Stimulated activated CD4-positive, alpha-beta T cell treated with anti-CD3 and anti-CD28 coated beads, Interleukin-4, amount 100 ng/mL, for 24 hours (primary cell): ENCODE measurements around the gene CACNA2D3.

Source experiments
- DNase-seq: peaks from one replicate; pipeline ENCODE4 v3.0.0-alpha.2; 2020

Gene CACNA2D3

GRCh38 chr3:54345847-54346375 lies 223.6 kb downstream of the CACNA2D3 start:
- DNase-seq: no peak

- DNase-seq: no peak
These were observed 224.7 kb downstream of the CACNA2D3 start for GRCh38 chr3:54347060-54347459.

- DNase-seq: no peak
These were observed 225.6 kb downstream of the CACNA2D3 start for GRCh38 chr3:54347933-54348332.

GRCh38 chr3:54349231-54349652 lies 226.9 kb downstream of the CACNA2D3 start:
- DNase-seq: no peak

- no peak for DNase-seq
These were observed 227.3 kb downstream of the CACNA2D3 start for GRCh38 chr3:54349691-54350090.

GRCh38 chr3:54353546-54353945 lies 231.2 kb downstream of the CACNA2D3 start:
- DNase-seq: no peak

GRCh38 chr3:54353946-54354345 lies 231.6 kb downstream of the CACNA2D3 start:
- no peak for DNase-seq

- no peak for DNase-seq
These were observed 233.4 kb downstream of the CACNA2D3 start for GRCh38 chr3:54355800-54356199.

- DNase-seq: no peak
These were observed 234.1 kb downstream of the CACNA2D3 start for GRCh38 chr3:54356261-54357045.

GRCh38 chr3:54357301-54357700 lies 234.9 kb downstream of the CACNA2D3 start:
- no peak for DNase-seq

GRCh38 chr3:54358316-54358715 lies 236.0 kb downstream of the CACNA2D3 start:
- DNase-seq: no peak

GRCh38 chr3:54358969-54359694 lies 236.8 kb downstream of the CACNA2D3 start:
- no peak for DNase-seq

GRCh38 chr3:54360320-54360719 lies 238.0 kb downstream of the CACNA2D3 start:
- no peak for DNase-seq

- no peak for DNase-seq
These were observed 239.5 kb downstream of the CACNA2D3 start for GRCh38 chr3:54361746-54362283.

GRCh38 chr3:54366007-54366750 lies 243.8 kb downstream of the CACNA2D3 start:
- DNase-seq: no peak

- DNase-seq: no peak
These were observed 244.5 kb downstream of the CACNA2D3 start for GRCh38 chr3:54366839-54367238.

- no peak for DNase-seq
These were observed 249.9 kb downstream of the CACNA2D3 start for GRCh38 chr3:54372232-54372631.

GRCh38 chr3:54374214-54374852 lies 252.0 kb downstream of the CACNA2D3 start:
- DNase-seq: no peak

GRCh38 chr3:54376142-54376807 lies 253.9 kb downstream of the CACNA2D3 start:
- no peak for DNase-seq

GRCh38 chr3:54376939-54377578 lies 254.7 kb downstream of the CACNA2D3 start:
- no peak for DNase-seq

GRCh38 chr3:54378184-54378583 lies 255.8 kb downstream of the CACNA2D3 start:
- DNase-seq: no peak
